GM21367 (cell line): ENCODE data around the gene C1orf198.

Experiments used
- ATAC-seq: cut with Tn5 transposase; IDR thresholded peaks from one replicate; pipeline ENCODE4 v1.9.1; 2021; ENCODE audit not compliant: unreplicated experiment

C1orf198 gene

DNA sequence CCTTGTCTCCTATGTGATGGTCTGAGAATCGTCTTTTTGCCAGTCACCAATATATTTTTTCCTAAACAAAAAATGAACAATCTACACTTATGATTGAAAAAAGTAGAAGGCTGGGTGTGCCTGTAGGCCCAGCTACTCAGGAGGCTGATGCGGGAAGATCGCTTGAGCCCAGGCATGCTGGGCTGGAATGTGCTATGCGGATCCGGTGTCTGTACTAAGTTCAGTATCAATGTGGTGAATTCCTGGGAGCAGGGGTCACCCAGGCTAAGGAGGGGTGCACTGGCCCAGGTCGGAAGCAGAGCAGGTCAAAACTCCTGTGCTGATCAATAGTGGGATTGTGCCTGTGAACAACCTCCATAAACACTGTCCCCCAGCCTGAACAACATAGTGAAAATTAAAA is 25.7 kb upstream of the C1orf198 start:
- no peak for ATAC-seq

DNA sequence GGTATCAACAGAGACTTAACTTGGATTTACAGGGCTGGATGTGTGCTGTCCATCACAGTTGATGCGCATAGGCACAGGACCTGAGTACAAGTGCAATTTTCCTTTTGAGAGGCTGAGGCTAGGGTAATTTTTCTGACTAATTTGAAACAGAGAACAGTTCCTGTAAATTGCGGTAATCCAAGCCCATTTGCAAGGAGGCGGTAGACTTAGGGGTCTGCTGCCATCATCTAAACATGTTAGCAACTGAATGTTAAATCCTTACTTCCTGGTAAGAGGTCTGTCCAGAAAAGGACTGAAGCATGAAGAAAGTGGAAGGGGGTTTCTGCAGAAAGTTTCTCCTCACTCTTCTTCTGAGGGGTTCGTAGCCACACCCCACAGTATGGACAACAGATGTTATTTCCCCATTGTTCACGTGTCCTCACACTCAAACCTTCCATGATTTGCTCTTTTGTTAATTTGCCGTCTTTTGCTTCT is 23.7 kb upstream of the C1orf198 start:
- no peak for ATAC-seq

DNA sequence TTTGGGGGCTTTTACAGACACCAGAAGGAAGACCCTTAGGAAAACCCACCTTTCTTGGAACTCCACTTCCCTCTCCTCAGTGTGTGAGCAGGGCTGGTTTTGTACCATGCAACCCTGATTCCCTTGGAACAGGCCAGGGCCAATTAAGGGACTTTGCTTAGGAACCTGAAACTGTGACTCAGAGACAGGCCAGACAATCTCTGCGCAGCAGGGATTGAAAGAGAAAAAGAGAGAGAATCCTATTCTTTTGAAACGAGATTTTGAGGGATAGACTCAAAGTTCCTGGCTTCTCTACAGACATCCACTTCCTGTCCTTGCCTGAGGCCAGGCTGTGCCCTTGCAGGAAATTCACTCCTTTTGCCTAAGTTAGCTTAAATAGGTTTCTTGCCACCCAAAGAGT is 23.1 kb upstream of the C1orf198 start:
- no peak for ATAC-seq

DNA sequence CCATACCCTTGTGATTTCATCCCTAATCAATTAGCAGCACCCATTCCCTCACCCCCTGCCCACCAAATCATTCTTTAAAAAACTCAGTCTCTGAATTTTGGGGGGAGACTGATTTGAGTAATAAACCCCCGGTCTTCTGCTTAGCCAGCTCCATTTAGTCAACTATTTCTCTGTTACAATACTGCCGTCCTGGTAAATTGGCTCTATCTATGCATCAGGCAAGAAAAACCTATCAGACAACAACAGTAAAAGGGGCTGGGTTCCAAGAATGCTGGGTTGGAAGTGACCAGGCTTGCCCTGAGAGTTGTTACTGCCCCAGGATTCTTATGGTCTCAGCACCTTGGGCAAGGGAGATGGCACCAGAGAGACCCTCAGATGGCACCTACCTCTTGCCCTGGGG is 16.3 kb upstream of the C1orf198 start:
- ATAC-seq: no peak

DNA sequence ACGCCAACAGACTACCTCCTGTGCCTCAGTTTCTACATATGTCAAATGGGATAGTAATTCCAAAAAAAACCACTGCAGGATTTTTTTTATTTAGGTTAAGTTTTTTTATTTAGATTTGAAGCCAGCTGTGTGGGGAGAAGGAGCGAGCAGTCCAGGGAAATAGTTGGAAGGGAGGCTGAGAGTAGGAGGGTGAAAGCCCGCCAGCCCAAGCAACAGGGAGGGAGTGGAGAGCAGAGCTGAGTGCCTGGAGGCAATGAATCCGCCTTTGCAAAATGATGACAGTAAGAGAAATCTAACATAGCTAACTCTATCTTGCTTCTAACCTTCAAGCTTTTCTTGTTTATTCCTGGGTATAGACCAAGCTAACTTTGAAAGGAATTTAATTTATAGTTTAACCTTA is 15.6 kb upstream of the C1orf198 start:
- no peak for ATAC-seq

DNA sequence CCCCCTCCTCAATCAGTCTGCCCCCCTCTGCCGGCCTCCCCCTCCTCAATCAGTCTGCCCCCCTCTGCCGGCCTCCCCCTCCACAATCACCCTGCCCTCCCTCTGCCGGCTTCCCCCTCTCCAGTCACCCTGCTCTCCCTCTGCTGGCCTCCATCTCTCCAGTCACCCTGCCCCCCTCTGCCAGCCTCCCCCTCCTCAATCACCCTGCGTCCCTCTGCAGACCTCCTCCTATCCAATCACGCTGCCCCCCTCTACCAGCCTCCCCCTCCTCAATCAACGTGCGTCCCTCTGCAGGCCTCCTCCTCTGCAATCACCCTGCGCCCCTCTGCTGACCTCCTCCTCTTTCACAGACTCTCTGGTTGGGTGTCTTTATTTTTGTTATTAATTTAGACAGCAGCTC is 11.5 kb upstream of the C1orf198 start:
- ATAC-seq: no peak

DNA sequence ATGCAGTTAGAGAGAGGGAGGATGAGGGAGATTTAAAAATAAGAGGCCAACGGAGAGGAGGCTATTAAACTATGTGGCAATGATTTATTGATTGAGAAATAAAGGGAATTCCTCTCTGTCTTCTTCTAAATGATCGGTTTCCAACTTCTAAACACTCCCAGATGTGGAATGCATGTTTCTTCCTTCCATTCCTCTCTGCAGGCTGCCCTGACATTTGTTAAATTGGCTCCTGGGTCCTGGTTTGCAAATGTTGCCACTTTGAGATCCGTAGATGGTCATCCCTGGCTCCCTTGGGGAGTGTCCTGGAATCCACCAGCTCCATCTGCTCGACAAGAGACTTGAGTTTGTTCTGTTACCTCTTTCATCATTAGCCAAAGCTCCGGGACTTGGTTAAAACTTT is 10.3 kb upstream of the C1orf198 start:
- no peak for ATAC-seq

DNA sequence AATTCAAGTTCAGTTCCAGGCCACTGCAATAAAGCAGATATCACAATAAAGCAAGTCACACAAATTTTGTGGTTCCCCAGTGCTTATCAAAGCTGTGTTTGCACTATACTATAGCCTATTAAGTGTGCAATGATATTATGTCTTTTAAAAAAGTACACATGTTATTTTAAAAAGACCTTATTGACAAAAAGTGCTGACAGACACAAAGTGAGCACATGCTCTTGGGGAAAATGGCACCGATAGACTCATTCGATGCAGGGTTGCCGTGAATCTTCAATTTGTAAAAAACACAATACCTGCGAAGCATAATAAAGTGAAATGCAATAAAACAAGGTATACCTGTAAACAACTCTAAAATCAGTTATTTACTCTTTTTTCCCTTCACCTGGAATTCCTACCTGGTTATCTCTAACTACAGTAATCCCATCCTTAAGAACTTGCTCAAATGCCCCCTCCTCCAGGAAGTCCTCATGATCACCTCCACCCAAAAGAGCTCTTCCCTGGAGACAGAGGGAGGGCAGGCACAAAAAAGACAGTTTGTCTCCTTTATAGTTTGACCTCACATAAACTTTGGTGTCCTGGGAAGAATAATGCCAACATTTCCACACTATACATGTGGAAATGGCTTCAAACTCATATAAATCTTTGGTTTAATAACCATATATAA is 9.7 kb upstream of the C1orf198 start:
- no peak for ATAC-seq

DNA sequence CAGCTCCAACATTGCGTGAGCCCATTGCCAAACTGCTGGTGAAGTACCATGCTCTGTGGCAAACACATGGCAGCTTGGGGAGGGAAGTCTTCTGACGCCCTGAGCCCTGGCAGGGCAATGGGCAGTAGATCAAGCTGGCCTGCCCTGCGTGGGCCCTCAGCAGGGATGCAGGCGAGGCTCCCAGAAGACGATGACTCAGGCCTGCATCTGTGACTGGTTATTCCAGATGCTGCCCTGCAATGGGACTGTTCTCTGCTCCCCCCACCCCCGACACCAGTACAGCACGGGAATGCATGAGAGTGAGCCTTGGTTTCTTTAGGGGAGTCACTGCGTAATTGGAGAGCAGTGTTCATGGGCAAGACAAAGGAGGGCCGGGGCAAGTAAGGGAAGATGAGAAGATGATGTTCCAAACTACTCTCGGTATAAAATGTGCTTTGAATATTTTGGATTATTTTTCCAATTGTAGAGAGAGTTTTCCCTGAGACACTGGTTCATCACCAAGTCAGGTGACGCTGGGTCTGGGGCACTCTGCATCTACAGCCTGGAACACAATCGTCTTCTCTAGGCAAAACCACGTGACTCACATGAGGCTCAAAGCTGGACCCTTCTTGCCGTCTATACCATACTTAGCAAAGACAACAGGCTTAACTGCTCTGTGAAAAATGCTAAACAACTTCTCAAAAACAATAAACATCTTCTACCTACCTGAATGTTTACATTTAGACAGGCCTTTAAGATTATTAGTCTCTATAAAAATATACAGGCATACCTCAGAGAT is 9.0 kb upstream of the C1orf198 start:
- no peak for ATAC-seq

DNA sequence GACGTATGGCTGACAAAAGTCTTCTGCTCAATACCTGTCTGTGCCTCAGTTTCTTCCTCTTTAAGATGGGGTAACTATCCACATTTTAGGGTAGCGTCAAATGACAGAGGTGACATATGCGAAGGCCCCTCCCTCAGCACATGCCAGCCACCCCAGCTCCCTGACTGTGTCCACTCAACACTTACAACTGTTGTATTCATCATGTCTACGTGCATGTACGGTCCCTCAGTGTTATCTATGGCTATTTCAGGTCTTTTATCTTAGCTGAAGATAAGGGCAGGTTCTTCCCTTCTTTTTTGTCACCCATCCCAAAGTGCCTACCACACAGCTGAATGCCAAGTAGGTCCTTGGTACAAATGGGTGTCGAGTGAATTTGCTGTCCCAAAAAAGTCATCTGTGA is 8.3 kb upstream of the C1orf198 start:
- no peak for ATAC-seq

DNA sequence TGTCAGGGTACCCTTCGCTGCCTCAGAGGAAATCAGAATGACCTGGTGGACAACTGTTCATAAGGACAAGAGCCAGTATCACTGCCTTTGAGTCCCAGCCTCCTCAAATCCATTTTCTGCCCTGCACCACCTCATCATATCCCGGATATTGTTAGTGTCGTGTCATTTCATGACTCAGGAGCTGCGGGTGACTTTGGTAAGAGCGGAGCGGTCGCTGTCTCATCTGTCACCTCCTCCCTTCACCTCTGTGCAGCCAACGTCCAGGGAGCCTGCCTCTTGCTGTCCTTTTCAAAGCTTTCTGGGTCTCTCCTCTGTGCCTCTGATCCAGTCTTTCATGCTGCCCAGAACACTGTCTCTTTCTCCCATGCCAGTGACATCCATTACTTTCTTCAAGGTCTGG is 7.0 kb upstream of the C1orf198 start:
- no peak for ATAC-seq

DNA sequence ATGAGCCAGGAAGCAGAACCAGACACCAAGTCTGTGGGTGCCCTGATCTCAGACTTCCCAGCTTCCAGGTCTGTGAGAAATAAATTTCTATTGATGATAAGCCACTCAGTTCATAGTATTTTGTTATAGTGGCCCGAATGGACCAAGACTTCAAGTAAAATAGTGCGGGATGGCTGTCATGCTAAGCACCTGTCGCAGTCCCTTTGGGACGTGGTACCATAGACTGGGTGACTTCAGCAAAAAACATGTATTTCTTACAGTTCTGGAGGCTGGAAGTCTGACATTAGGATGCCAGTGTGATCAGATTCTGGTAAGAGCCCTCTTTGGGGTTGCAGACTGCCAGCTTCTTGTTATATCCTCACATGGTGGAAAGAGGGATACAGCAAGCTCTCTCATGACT is 2.6 kb upstream of the C1orf198 start:
- ATAC-seq: no peak

DNA sequence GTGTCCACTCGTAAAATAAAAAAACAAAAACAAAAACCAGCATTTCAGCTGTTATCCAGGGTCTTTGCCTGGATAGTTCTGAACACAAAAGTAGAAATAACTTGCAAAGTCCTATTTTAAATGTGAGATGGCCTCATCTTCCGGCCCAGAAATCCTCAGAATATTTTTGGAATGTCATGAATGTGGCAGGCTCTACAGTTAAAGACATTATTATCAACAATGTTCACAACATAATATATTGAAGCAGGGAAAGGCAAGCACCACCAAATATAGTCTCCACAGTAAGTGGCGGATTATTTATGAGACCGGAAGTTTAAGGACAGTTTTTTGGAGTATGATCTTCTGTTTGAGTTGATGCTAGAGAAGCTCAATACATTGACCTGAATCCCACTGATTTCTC is 1.2 kb upstream of the C1orf198 start:
- no peak for ATAC-seq

DNA sequence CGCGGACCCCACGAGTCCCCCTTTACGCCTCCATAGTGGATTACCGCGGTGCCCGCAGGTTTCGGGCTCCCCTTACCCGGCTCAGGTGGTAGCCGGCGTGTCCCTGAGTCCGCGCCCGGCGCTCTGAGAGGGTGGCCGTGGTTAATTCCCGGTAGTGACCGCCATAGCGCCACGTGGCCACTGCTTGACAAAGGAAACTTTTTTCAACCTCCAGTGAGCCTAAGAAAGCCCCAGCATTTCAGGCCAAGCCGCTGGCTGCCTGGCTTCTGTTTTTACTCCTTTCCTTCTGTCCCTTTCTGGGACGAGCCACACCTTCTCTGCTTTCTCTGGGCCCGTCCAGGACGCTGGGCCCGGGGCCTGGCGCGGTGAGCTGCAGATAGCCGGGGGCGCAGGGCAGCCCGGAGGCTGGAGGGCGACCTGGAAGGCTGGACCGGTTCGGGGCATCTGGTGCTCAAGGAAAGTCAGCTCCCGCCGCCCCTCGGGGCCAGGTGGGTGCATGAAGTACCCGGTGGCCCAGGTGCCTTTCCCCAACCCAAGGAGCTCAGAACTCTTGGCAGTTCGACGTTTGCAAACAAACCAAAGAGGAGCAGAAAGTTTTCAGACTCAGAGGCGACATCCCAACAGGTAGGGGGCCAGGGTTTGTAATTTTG is 540 bp upstream of the C1orf198 start:
- peak; percentile 34 for ATAC-seq

DNA sequence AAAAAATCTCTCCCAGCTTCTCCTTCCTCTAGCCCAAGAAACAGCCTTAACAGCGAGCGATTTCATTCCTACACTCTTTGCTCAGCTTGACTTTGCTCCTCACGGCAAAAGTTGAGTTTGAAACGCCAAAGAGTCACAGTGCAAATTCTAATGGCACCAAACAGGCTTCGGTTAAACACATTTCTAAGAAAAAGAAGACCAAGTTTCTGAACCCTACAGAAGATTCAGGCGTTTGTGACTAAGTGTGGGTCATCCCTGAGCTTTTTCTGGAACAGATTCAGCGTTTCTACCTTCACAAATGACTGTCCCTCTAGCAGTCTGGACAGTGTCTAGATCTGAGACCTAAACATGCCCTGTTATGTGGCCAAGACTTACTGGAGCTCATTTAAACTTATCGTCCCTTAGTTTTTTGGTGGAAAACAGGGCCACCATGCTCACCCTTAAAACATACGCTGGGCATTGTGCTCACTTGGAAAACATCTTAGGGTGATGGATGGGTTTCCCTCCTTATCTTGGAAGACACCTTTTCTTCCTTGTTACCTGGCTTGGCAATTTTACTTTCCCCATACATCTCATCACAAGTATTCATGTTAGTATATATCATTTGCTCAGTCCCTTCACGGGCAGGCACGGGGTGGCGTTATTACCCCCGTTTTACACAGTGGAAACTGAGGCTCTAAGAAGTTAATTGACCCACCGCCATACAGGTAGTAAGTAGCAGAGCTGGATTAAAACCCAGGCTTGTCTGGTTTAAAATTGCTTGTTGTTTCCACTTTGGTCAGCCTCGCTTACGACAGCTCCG is 1.0 kb downstream of the C1orf198 start:
- ATAC-seq: no peak

DNA sequence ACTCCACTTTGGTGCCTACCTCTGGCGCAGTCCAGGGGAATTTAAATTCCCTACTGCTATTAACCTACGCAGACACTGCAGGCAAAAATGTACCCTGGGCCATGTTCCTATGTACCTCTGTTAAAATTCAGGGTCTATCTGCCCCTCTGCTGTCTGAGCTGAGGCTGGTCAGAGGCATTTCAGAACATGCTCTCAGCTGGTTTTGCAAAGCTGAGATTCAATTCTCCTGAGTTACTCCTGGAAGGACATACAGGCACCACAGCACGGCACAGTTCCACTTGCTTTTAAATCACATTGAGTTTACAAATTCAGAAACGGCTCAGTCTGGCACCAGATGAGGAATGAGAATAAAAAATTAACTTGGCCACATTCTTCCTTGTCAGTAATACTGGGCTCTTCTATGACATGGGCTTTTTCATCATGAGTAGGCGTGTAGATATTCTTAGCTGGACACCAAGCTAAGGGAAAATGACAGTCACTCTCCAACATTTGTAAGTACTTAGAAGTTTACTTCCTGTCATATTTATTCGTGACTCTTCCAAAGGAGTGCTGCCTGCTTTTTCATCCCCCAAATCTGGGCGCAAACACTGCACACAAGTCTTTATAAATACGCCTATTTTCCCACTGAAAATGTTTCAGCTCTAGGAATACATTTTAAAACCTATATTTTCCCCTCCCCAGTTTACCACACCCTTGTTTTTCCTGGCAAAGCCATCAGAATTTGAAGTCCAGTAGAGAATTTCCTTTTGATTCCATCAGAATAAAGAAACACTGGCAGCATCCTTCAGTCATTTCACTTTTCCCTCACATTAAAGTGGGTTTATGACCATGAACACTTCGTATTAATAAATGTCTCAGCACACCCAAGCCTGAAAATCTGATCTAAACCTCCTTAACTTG is 1.9 kb downstream of the C1orf198 start:
- ATAC-seq: no peak

DNA sequence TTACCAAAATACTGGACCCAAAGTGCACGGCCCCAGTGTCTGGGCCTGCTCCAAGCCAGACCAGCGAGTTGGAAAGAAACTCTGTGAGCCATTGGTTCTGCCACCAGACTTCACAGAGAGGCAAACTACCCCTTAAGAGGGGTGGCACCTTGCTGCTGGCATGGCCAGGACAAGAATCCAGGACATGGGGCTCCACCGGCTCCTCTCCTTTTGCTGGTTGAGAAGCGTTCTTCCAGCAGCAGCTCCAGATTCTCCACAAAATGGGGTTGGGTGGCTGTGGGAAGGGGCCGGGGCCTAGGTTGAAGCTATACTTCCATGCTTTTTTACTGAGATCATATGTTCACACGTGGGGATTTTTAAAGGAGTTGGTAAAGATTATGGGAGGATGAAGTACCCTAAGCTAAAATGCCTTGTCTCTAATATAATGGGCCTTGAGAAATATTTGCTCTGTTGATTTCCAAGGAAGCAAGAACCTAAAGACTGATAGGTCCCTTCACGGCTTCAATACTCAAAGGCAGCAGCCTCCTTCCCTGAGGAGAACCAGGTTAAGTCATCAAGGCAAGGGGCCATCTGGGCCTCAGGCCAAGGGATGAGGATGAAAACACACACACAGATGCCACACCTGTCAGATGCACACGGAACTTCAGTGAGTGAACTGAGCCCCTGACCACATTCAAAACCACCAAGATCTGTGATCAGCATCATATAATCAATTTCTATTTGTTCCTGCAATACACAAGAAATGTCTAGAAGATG is 3.1 kb downstream of the C1orf198 start:
- ATAC-seq: no peak

DNA sequence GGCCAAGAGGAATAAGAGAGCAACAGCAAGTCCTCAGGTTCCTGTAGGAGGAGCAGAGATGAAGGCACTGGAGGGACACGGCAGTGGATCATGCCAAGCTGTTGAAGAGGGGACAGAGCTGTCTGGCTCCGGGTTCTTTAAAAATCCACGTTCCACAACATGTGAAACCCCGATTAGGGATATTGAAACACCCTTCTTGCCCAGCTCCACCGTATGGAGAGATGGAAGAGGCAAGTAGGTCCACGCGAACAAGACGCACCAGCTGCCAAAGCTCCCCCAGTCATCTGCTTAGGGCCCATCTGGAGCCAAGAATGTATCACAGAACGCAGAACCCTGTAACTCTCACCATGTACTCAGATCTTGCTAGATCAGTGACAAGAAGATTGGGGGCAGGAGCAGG is 3.9 kb downstream of the C1orf198 start:
- ATAC-seq: no peak

DNA sequence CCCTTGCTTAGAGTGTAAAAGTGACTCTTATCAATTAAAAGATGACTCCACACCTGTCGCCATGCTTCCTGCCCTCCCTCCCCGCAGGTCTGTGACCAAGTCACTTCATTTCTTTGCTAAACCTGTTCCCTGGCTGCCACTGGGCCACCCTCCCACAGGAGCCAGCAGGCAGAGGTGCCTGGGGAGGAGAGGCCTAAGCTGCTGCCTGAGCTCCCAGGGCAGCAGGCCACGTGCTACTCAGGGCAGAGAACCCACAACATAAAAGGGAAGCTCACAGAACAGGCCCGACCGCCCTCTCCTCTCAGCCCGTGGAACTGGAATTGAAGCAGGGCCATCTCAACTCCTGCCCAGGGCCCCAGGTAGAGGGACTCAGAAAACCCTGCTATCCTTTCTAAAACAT is 4.9 kb downstream of the C1orf198 start:
- no peak for ATAC-seq
